Measurements from ENCODE around the gene DHX16.
A peak's percentile ranks its signal among the peaks of the same experiment; 100 is the strongest.
"Not testable (repeated sequence)": the region's sequence is repeated elsewhere in the genome, so short reads cannot be mapped to it uniquely, and the experiment has no call there.

Gene DHX16

GRCh38 chr6:30678964-30679726 lies 6.3 kb upstream of the DHX16 start:
- peak; percentile 85 for DNase-seq

- DNase-seq, result no peak
Measured at GRCh38 chr6:30676660-30677285, 4.0 kb upstream of the DHX16 start.

GRCh38 chr6:30670760-30671527 lies 1.9 kb downstream of the DHX16 start:
- DNase-seq, result no peak

- not testable (repeated sequence) for DNase-seq
Measured at GRCh38 chr6:30666300-30666699, 6.5 kb downstream of the DHX16 start.

GRCh38 chr6:30664994-30665767 lies 7.6 kb downstream of the DHX16 start:
- DNase-seq, result no peak

GRCh38 chr6:30657922-30658321 lies 14.9 kb downstream of the DHX16 start:
- not testable (repeated sequence) for DNase-seq

- no peak for DNase-seq
Measured at GRCh38 chr6:30657454-30657853, 15.4 kb downstream of the DHX16 start.

GRCh38 chr6:30656513-30656912 lies 16.3 kb downstream of the DHX16 start:
- DNase-seq, result no peak

- no peak for DNase-seq
Measured at GRCh38 chr6:30655743-30656094, 17.1 kb downstream of the DHX16 start.

GRCh38 chr6:30654798-30655742 lies 17.7 kb downstream of the DHX16 start:
- DNase-seq, result no peak

- DNase-seq, result no peak
Measured at GRCh38 chr6:30651143-30651542, 21.7 kb downstream of the DHX16 start.

GRCh38 chr6:30647242-30648116 lies 25.3 kb downstream of the DHX16 start:
- peak; percentile 62 for DNase-seq

- peak; percentile 90 for DNase-seq
Measured at GRCh38 chr6:30646450-30647241, 26.2 kb downstream of the DHX16 start, which contains the start of gene C6orf136. Gene C6orf136, plus strand, starts transcription at chr6:30647133. Its CDS starts 99 bp downstream, at chr6:30647232.

GRCh38 chr6:30645989-30646388 lies 26.8 kb downstream of the DHX16 start:
- DNase-seq, result no peak

GRCh38 chr6:30644769-30645168 lies 28.0 kb downstream of the DHX16 start:
- no peak for DNase-seq

- no peak for DNase-seq
Measured at GRCh38 chr6:30643656-30644055, 29.1 kb downstream of the DHX16 start.

- no peak for DNase-seq
Measured at GRCh38 chr6:30641048-30641447, 31.8 kb downstream of the DHX16 start.

- no peak for DNase-seq
Measured at GRCh38 chr6:30640481-30640880, 32.3 kb downstream of the DHX16 start.

GRCh38 chr6:30635834-30636233 lies 37.0 kb downstream of the DHX16 start:
- DNase-seq, result no peak

Measured in activated effector memory CD4-positive, alpha-beta T cell treated with Interleukin-2 at 50 U/mL for 16 hours (primary cell).